Non-pigmented ciliary epithelial cell (primary cell): ENCODE results near the gene CCDC134.
A peak's percentile ranks its signal among the peaks of the same experiment; 100 is the strongest.
"Not testable (repeated sequence)": the region's sequence is repeated elsewhere in the genome, so short reads cannot be mapped to it uniquely, and the experiment has no call there.

Experiments used
- DNase-seq: peaks from one replicate; pipeline ENCODE4 v3.0.0-alpha.2; 2010; ENCODE audit warnings: low read depth

Gene CCDC134

GRCh38 chr22:41825376-41825775 lies 24.9 kb downstream of the CCDC134 start:
- DNase-seq, result no peak

- DNase-seq, result no peak
Measured at GRCh38 chr22:41826021-41826420, 25.5 kb downstream of the CCDC134 start.

GRCh38 chr22:41826430-41827383 lies 26.2 kb downstream of the CCDC134 start:
- no peak for DNase-seq

- DNase-seq, result no peak
Measured at GRCh38 chr22:41827671-41828070, 27.2 kb downstream of the CCDC134 start.

- DNase-seq, result no peak
Measured at GRCh38 chr22:41828516-41828915, 28.0 kb downstream of the CCDC134 start.

- DNase-seq, result no peak
Measured at GRCh38 chr22:41830174-41830573, 29.7 kb downstream of the CCDC134 start.

GRCh38 chr22:41831383-41831782 lies 30.9 kb downstream of the CCDC134 start:
- no peak for DNase-seq

GRCh38 chr22:41831828-41832552 lies 31.5 kb downstream of the CCDC134 start:
- DNase-seq, result no peak

- peak; percentile 99 for DNase-seq
Measured at GRCh38 chr22:41832553-41833368, 32.3 kb downstream of the CCDC134 start, which contains the start of gene SREBF2. Gene SREBF2, plus strand, starts transcription at chr22:41833105. Its CDS starts 166 bp downstream, at chr22:41833271.

- no peak for DNase-seq
Measured at GRCh38 chr22:41833369-41834004, 33.0 kb downstream of the CCDC134 start.

- no peak for DNase-seq
Measured at GRCh38 chr22:41834005-41834944, 33.8 kb downstream of the CCDC134 start.

GRCh38 chr22:41835462-41835861 lies 35.0 kb downstream of the CCDC134 start:
- not testable (repeated sequence) for DNase-seq

- DNase-seq, result no peak
Measured at GRCh38 chr22:41836551-41836950, 36.1 kb downstream of the CCDC134 start.

GRCh38 chr22:41838842-41839618 lies 38.6 kb downstream of the CCDC134 start:
- no peak for DNase-seq

- no peak for DNase-seq
Measured at GRCh38 chr22:41840216-41840615, 39.7 kb downstream of the CCDC134 start.

GRCh38 chr22:41841085-41841712 lies 40.7 kb downstream of the CCDC134 start:
- DNase-seq, result no peak

- DNase-seq, result no peak
Measured at GRCh38 chr22:41842996-41843970, 42.8 kb downstream of the CCDC134 start.

- no peak for DNase-seq
Measured at GRCh38 chr22:41844036-41844435, 43.6 kb downstream of the CCDC134 start.
